GM12878 (cell line): ENCODE measurements around the gene HOXB2. TPM values are rescaled to one million over a fixed set of nuclear protein-coding genes. Genes with fewer than 3 reads are reported as not detected.

Experiments
- ATAC-seq: fragments of 200-7000 bp; cut with Tn5 transposase; 3 replicates; pipeline ENCODE4 v1.9.1; 2020; ENCODE audit warnings: mild to moderate bottlenecking, moderate library complexity
- BruUV-seq: library from RNA; stranded (reverse); fragments of 400-500 nt; replicated peaks from 2 replicates; lab custom pipeline; 2021; lab: Mats Ljungman, UMichigan
- CTCF ChIA-PET: fragments of 300-600 bp; sonication (Branson Sonifier 250); formaldehyde crosslinking; extraction: SDS; loops from one replicate; lab custom pipeline; 2021; ENCODE audit warnings: inconsistent platforms; lab: Yijun Ruan, JAX
- POLR2A ChIA-PET: fragments of 350-600 bp; formaldehyde crosslinking; extraction: SDS; loops from one replicate; lab custom pipeline; 2021; ENCODE audit warnings: inconsistent platforms; lab: Charles Lee
- RAD21 ChIA-PET: fragments of 300-600 bp; sonication (Branson Sonifier 250); formaldehyde crosslinking; loops from one replicate; lab custom pipeline; 2023; ENCODE audit warnings: antibody characterized with exemption; ENCODE audit not compliant: unreplicated experiment; lab: Charles Lee
- SMC1A ChIA-PET: fragments of 300-600 bp; sonication (Branson Sonifier 250); formaldehyde crosslinking; loops from one replicate; lab custom pipeline; 2023; ENCODE audit not compliant: unreplicated experiment, uncharacterized antibody; lab: Charles Lee
- DNase-seq: peaks from one replicate; pipeline ENCODE4 v3.0.0-alpha.2; 2011; ENCODE audit warnings: low read depth, low spot score
- FAIRE-seq: peaks from 3 replicates; lab custom pipeline; 2011; peaks lifted over from hg19 to GRCh38; lab: Jason Lieb, UNC
- H2AFZ ChIP-seq: 2 replicates; pipeline ENCODE4 v1.6.0; 2011; ENCODE audit warnings: low read depth, low read length, control low read depth; ENCODE audit not compliant: control insufficient read depth
- H3K27ac ChIP-seq: 2 replicates; pipeline ENCODE4 v1.5.1; 2011; ENCODE audit warnings: control low read depth; ENCODE audit not compliant: control insufficient read depth, insufficient read depth
- H3K27me3 ChIP-seq, 2 experiments: replicated peaks in 1 of 2; 2 replicates each; pipeline versions ENCODE4 v1.6.0 to v1.6.1; 2011; ENCODE audit warnings: low read length in 1 of 2; ENCODE audit not compliant: control insufficient read depth in 2 of 2, insufficient read depth in 2 of 2
- H3K36me3 ChIP-seq, 2 experiments: 2 replicates each; pipeline ENCODE4 v1.5.1; 2011; ENCODE audit warnings: low read length in 1 of 2; ENCODE audit not compliant: control insufficient read depth in 2 of 2, insufficient read depth in 2 of 2
- H3K4me1 ChIP-seq: 2 replicates; pipeline ENCODE4 v1.6.1; 2011; ENCODE audit warnings: mild to moderate bottlenecking, low read length, moderate library complexity, mixed read lengths; ENCODE audit not compliant: control insufficient read depth, insufficient read depth
- H3K4me2 ChIP-seq: 2 replicates; pipeline ENCODE4 v1.6.0; 2011; ENCODE audit warnings: control low read depth; ENCODE audit not compliant: control insufficient read depth, insufficient read depth
- H3K4me3 ChIP-seq: fragments of 200-600 bp; sonication (generic); 2 replicates; pipeline ENCODE4 v1.5.1; 2016
- H3K79me2 ChIP-seq: 2 replicates; pipeline ENCODE4 v1.6.0; 2011; ENCODE audit warnings: low read length; ENCODE audit not compliant: control insufficient read depth, insufficient read depth
- H3K9ac ChIP-seq: 2 replicates; pipeline ENCODE4 v1.8.0; 2011; ENCODE audit warnings: low read length, control low read depth, mixed read lengths; ENCODE audit not compliant: control insufficient read depth, insufficient read depth
- H3K9me3 ChIP-seq: replicated peaks from 3 replicates; pipeline ENCODE4 v1.5.1; 2011; ENCODE audit warnings: mild to moderate bottlenecking, low read length; ENCODE audit not compliant: control insufficient read depth, insufficient read depth
- H4K20me1 ChIP-seq: 2 replicates; pipeline ENCODE4 v1.6.0; 2011; ENCODE audit not compliant: control insufficient read depth, insufficient read depth
- ASH2L ChIP-seq: fragments of 300-600, 200-600 bp; sonication (generic); IDR thresholded peaks from 2 replicates; pipeline ENCODE4 v1.6.1; 2017; ENCODE audit warnings: low read depth, mild to moderate bottlenecking, borderline replicate concordance
- CBX3 ChIP-seq: fragments of 200-600 bp; sonication (generic); IDR thresholded peaks from 2 replicates; pipeline ENCODE4 v1.6.1; 2016; ENCODE audit warnings: low read depth, borderline replicate concordance
- CREB1 ChIP-seq: IDR thresholded peaks from 2 replicates; pipeline ENCODE4 v1.6.1; 2012; ENCODE audit warnings: low read depth, mild to moderate bottlenecking, inconsistent platforms
- GATAD2B ChIP-seq: fragments of 450-650 bp; conservative IDR thresholded peaks from 2 replicates; pipeline ENCODE4 v1.6.1; 2017; ENCODE audit warnings: low read depth, mild to moderate bottlenecking, moderate library complexity
- NFYA ChIP-seq: IDR thresholded peaks from 2 replicates; pipeline ENCODE4 v1.6.1; 2011; ENCODE audit warnings: low read depth, mild to moderate bottlenecking, low read length, improper control_type of control experiment, borderline replicate concordance
- REST ChIP-seq: IDR thresholded peaks from 2 replicates; pipeline ENCODE4 v1.6.1; 2012; ENCODE audit warnings: mild to moderate bottlenecking, low read depth, low read length
- SREBF1 ChIP-seq: IDR thresholded peaks from 2 replicates; pipeline ENCODE4 v1.6.1; 2012; ENCODE audit warnings: mild to moderate bottlenecking, low read length
- SREBF2 ChIP-seq: IDR thresholded peaks from 2 replicates; pipeline ENCODE4 v1.6.1; 2012; ENCODE audit warnings: mild to moderate bottlenecking, low read length
- TCF7 ChIP-seq: IDR thresholded peaks from 2 replicates; pipeline ENCODE4 v1.6.1; 2014; ENCODE audit warnings: antibody characterized with exemption, borderline replicate concordance
- ZBED1 ChIP-seq: IDR thresholded peaks from 2 replicates; pipeline ENCODE4 v1.6.1; 2016; ENCODE audit warnings: borderline replicate concordance
- ZBTB11 ChIP-seq: fragments of 450-650 bp; formaldehyde crosslinking; IDR thresholded peaks from 2 replicates; pipeline ENCODE4 v1.5.0; 2022; ENCODE audit warnings: mild to moderate bottlenecking, missing genetic modification characterization
- ZNF384 ChIP-seq: IDR thresholded peaks from 2 replicates; pipeline ENCODE4 v1.6.1; 2012; ENCODE audit warnings: low read depth, mild to moderate bottlenecking, low read length, improper control_type of control experiment, borderline replicate concordance
- WGBS: methylation state at CpG from one replicate; pipeline ENCODE4 v1.1.6; 2016; ENCODE audit warnings: low lambda C conversion rate; ENCODE audit not compliant: insufficient replicate concordance, insufficient coverage; ENCODE audit errors: missing lambda C conversion rate; 5-methylcytosine and 5-hydroxymethylcytosine counted together
- in situ Hi-C: fragments of 300-500 bp; cut with MboI; formaldehyde crosslinking; loops from 9 replicates; pipeline ENCODE4 v1.14.3; 2018; ENCODE audit warnings: mixed read lengths
- intact Hi-C: fragments of 100-400 bp; cut with micrococcal nuclease; formaldehyde crosslinking; loops from one replicate; pipeline ENCODE4 v1.14.2; 2022; ENCODE audit not compliant: unreplicated experiment
- polyA plus RNA-seq, 11 experiments: library from polyadenylated mRNA; depleted of rRNA in 4 of 11; unstranded in 6 of 11; stranded (reverse) in 5 of 11; fragments of >200 nt; fragmentation: Nextera tagmentation in 4 of 11; fragmentation: Illumina TruSeq in 1 of 11; extraction: Ambion mirVana in 4 of 11; extraction: Trizol in 1 of 11; gene quantifications; 1 replicate in 1 of 11; 2 replicates in 10 of 11; pipeline versions ENCODE4 v1.2.1 to v1.2.3, GENCODE V29; 2011 to 2016; ENCODE audit warnings: inconsistent platforms in 2 of 11, missing spikeins in 2 of 11, low read depth in 1 of 11
- total RNA-seq, 4 experiments: library from RNA; depleted of rRNA in 3 of 4; stranded (reverse); fragments of >200 nt in 3 of 4; fragmentation: Illumina TruSeq in 1 of 4; extraction: Trizol in 1 of 4; gene quantifications; 2 replicates each; pipeline versions ENCODE4 v1.2.1 to v1.2.3, GENCODE V29; 2013 to 2021
- TF ChIP-seq, protein P1 (sequence below): IDR thresholded peaks from 2 replicates; pipeline ENCODE4 v1.6.1; 2012; ENCODE audit warnings: low read depth, low read length, improper control_type of control experiment

HOXB2 gene
- total and polyA plus RNA-seq, 10 of the 15 experiments (the other 5 are each of a cell fraction or from before 2014, with no cell fraction given), result 0.16 to 8.8 (median 2.3) TPM

GRCh38 chr17:48566717-48567116 lies 21.8 kb upstream of the HOXB2 start (continued):
- TF ChIP-seq ZBTB11 (no peak), SREBF2 (no peak)
- TF ChIP-seq, all 136 proteins: peak for 0

GRCh38 chr17:48565925-48566710 lies 21.2 kb upstream of the HOXB2 start:
- Histone ChIP-seq H4K20me1 (no peaks in the 10 kb centered on the region), H3K4me1 (no peaks in the 10 kb centered on the region), H3K9me3 (no peaks in the 10 kb centered on the region), H3K4me3 (no peak overlapping the region), H3K79me2 (no peaks in the 10 kb centered on the region), H3K4me2 (no peak overlapping the region), H3K27ac (no peak overlapping the region), H2AFZ (no peak overlapping the region), H3K27me3 (no peaks in the 10 kb centered on the region), H3K9ac (no peak overlapping the region), H3K36me3 (no peaks in the 10 kb centered on the region; a peak in 1 of 4 replicates)
- in situ Hi-C loops (no loop called here), intact Hi-C loops (no loop called here)
- RAD21 ChIA-PET, result interaction anchor here (1.1 kb wide), 1 partner anchor 17 kb away, joined by 3 read pairs; no protein-coding TSS in a partner anchor
- FAIRE-seq, result no peak
- WGBS, result 33% methylated on average over 3 of the region's 4 CpGs
- no peak for ATAC-seq
- CTCF ChIA-PET, result no interaction called here
- no TSS peak for BruUV-seq
- DNase-seq, result no peak
- SMC1A ChIA-PET, result interaction anchor here (0.6 to 1.3 kb wide), 5 partner anchors 9 to 271 kb away, joined by 3 to 7 read pairs (median 3); no protein-coding TSS in a partner anchor
- POLR2A ChIA-PET, result interaction anchor here (1.2 kb wide), 1 partner anchor 20 kb away, joined by 3 read pairs; no protein-coding TSS in a partner anchor
- no peak for TF ChIP-seq CBX3
- no peak for TF ChIP-seq GATAD2B
- no peak for TF ChIP-seq SREBF1
- no peak for TF ChIP-seq ZNF384
- TF ChIP-seq, protein P1, sequence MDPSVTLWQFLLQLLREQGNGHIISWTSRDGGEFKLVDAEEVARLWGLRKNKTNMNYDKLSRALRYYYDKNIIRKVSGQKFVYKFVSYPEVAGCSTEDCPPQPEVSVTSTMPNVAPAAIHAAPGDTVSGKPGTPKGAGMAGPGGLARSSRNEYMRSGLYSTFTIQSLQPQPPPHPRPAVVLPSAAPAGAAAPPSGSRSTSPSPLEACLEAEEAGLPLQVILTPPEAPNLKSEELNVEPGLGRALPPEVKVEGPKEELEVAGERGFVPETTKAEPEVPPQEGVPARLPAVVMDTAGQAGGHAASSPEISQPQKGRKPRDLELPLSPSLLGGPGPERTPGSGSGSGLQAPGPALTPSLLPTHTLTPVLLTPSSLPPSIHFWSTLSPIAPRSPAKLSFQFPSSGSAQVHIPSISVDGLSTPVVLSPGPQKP, result no peak
- no peak for TF ChIP-seq NFYA
- no peak for TF ChIP-seq REST
- TF ChIP-seq ZBED1, result no peak
- no peak for TF ChIP-seq ASH2L
- TF ChIP-seq CREB1, result no peak
- TF ChIP-seq TCF7, result no peak
